ENCODE measurements around the gene KATNAL2. TPM values are rescaled to one million over a fixed set of nuclear protein-coding genes. Genes with fewer than 3 reads are reported as not detected.

KATNAL2 gene
- polyA plus RNA-seq, 2 of the 4 experiments (the other 2 are of a cell fraction): 4.0 to 5.4 TPM

GRCh38 chr18:47110492-47111274, 193.3 kb downstream of the KATNAL2 start:
- WGBS (ENCODE audit: missing lambda C conversion rate): 86% methylated on average over 6 of the region's 6 CpGs
- Histone ChIP-seq H3K4me3 (no peak overlapping the region), H3K4me2 (no peak overlapping the region), H3K4me1 (no peaks in the 10 kb centered on the region), H3K9me3 (no peaks in the 10 kb centered on the region), H3K27ac (no peak overlapping the region)
- ATAC-seq: no peak
- TF ChIP-seq, protein P1, sequence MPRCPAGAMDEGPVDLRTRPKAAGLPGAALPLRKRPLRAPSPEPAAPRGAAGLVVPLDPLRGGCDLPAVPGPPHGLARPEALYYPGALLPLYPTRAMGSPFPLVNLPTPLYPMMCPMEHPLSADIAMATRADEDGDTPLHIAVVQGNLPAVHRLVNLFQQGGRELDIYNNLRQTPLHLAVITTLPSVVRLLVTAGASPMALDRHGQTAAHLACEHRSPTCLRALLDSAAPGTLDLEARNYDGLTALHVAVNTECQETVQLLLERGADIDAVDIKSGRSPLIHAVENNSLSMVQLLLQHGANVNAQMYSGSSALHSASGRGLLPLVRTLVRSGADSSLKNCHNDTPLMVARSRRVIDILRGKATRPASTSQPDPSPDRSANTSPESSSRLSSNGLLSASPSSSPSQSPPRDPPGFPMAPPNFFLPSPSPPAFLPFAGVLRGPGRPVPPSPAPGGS (IDR thresholded peaks at IDR 0.05): no peak
- TF ChIP-seq KDM1A (IDR thresholded peaks at IDR 0.05; ENCODE audit: low read depth): no peak
- no peak for TF ChIP-seq CHD2 (IDR thresholded peaks at IDR 0.05; ENCODE audit: low read length, partially characterized antibody)
- TF ChIP-seq, protein P2, sequence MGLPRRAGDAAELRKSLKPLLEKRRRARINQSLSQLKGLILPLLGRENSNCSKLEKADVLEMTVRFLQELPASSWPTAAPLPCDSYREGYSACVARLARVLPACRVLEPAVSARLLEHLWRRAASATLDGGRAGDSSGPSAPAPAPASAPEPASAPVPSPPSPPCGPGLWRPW (IDR thresholded peaks at IDR 0.05): no peak
- TF ChIP-seq, protein P3, sequence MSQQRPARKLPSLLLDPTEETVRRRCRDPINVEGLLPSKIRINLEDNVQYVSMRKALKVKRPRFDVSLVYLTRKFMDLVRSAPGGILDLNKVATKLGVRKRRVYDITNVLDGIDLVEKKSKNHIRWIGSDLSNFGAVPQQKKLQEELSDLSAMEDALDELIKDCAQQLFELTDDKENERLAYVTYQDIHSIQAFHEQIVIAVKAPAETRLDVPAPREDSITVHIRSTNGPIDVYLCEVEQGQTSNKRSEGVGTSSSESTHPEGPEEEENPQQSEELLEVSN (IDR thresholded peaks at IDR 0.05; ENCODE audit: borderline replicate concordance, low read depth): no peak
- no peak for TF ChIP-seq JUNB (IDR thresholded peaks at IDR 0.05)
- TF ChIP-seq MAFK (IDR thresholded peaks at IDR 0.05; ENCODE audit: partially characterized antibody): no peak
- no peak for TF ChIP-seq MAX (IDR thresholded peaks at IDR 0.05)
- TF ChIP-seq RAD21 (conservative IDR thresholded peaks at IDR 0.05 in 1 of 2, IDR thresholded peaks at IDR 0.05 in 1 of 2): no peak
- no peak for TF ChIP-seq REST (IDR thresholded peaks at IDR 0.05)
- TF ChIP-seq FOXS1 (CRISPR knock-in tag; IDR thresholded peaks at IDR 0.05): no peak
- no peak for TF ChIP-seq GATA3 (IDR thresholded peaks at IDR 0.05; ENCODE audit: borderline replicate concordance)
- no peak for TF ChIP-seq HEYL (CRISPR knock-in tag; IDR thresholded peaks at IDR 0.05)
- no peak for TF ChIP-seq CBX8 (IDR thresholded peaks at IDR 0.05)
- TF ChIP-seq ZNF302 (CRISPR knock-in tag; IDR thresholded peaks at IDR 0.05): no peak
- TF ChIP-seq ZFP36 (IDR thresholded peaks at IDR 0.05; ENCODE audit: borderline replicate concordance, partially characterized antibody): no peak
- no peak for TF ChIP-seq HOXB5 (CRISPR knock-in tag; IDR thresholded peaks at IDR 0.05)
- ChIA-PET POLR2A (no interaction called here), CTCF (interaction anchor here (0.7 to 2.2 kb wide), 4 partner anchors 9 to 95 kb away, joined by 3 to 12 read pairs (median 4); no protein-coding TSS in a partner anchor)
- no peak for DNase-seq (ENCODE audit: low read depth in 1 of 2, low spot score in 1 of 2)
- FAIRE-seq: no peak

GRCh38 chr18:47113796-47114540, 196.6 kb downstream of the KATNAL2 start:
- Histone ChIP-seq H3K4me1 (no peaks in the 10 kb centered on the region), H3K27ac (no peak overlapping the region), H3K4me3 (no peak overlapping the region), H3K9me3 (no peaks in the 10 kb centered on the region), H3K4me2 (no peak overlapping the region)
- no peak for ATAC-seq
- ChIA-PET POLR2A (no interaction called here), CTCF (interaction anchor here (1.4 to 3.8 kb wide), 4 partner anchors 10 to 90 kb away, joined by 4 to 16 read pairs (median 5); no protein-coding TSS in a partner anchor)
- WGBS (ENCODE audit: missing lambda C conversion rate): 89% methylated on average over 2 of the region's 2 CpGs
- no peak for FAIRE-seq
- DNase-seq (ENCODE audit: low read depth in 1 of 2, low spot score in 1 of 2): no peak
- no peak for TF ChIP-seq PHF8 (IDR thresholded peaks at IDR 0.05; ENCODE audit: borderline replicate concordance, low read depth)
- TF ChIP-seq, protein P3 (IDR thresholded peaks at IDR 0.05; ENCODE audit: borderline replicate concordance, low read depth): no peak
- TF ChIP-seq, protein P4, sequence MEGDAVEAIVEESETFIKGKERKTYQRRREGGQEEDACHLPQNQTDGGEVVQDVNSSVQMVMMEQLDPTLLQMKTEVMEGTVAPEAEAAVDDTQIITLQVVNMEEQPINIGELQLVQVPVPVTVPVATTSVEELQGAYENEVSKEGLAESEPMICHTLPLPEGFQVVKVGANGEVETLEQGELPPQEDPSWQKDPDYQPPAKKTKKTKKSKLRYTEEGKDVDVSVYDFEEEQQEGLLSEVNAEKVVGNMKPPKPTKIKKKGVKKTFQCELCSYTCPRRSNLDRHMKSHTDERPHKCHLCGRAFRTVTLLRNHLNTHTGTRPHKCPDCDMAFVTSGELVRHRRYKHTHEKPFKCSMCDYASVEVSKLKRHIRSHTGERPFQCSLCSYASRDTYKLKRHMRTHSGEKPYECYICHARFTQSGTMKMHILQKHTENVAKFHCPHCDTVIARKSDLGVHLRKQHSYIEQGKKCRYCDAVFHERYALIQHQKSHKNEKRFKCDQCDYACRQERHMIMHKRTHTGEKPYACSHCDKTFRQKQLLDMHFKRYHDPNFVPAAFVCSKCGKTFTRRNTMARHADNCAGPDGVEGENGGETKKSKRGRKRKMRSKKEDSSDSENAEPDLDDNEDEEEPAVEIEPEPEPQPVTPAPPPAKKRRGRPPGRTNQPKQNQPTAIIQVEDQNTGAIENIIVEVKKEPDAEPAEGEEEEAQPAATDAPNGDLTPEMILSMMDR (IDR thresholded peaks at IDR 0.05): no peak
- TF ChIP-seq, protein P1 (IDR thresholded peaks at IDR 0.05): no peak
- TF ChIP-seq HOXB13 (CRISPR knock-in tag; IDR thresholded peaks at IDR 0.05; ENCODE audit: low read depth): no peak
- no peak for TF ChIP-seq KDM5A (IDR thresholded peaks at IDR 0.05)
- TF ChIP-seq FOXS1 (CRISPR knock-in tag; IDR thresholded peaks at IDR 0.05): no peak
- TF ChIP-seq CBX8 (IDR thresholded peaks at IDR 0.05): no peak
- TF ChIP-seq JUNB (IDR thresholded peaks at IDR 0.05): no peak
- TF ChIP-seq, protein P2 (IDR thresholded peaks at IDR 0.05): no peak
- no peak for TF ChIP-seq MAX (IDR thresholded peaks at IDR 0.05)
- TF ChIP-seq CHD4 (IDR thresholded peaks at IDR 0.05; ENCODE audit: borderline replicate concordance): no peak

Measured in A549 (cell line).